Measurements from ENCODE around the gene TMEM267.

DNA sequence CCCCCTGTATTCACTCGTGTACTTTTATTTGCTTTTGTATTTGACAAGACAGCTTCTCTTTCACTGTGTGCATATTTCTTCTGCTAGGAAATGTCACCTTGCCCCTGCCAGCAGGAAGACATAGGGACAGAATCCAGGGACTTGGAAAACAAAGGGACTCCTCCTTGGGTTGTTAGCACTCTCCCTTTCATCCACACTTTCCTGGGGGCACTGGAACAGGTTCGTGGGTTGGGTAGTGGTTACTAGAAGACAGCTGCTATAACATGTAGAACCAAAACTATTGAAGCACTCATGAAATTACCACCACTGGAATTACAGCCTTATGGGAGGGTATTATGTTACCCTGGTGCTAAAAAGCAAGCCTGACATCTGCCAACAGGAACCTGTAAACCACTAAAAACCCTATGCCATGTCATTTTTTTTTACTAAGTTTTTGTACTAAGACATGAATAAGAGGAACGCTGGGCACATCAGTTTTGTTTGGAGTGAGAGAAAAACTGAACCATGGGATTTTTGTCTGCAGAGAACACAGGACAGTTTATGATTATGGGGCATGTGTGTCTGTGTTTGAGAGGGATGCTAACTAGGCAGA lies 66.8 kb downstream of the TMEM267 start:
- no peak for TF ChIP-seq GLIS3 (CRISPR knock-in tag; IDR thresholded peaks at IDR 0.05)
- TF ChIP-seq, protein P1, sequence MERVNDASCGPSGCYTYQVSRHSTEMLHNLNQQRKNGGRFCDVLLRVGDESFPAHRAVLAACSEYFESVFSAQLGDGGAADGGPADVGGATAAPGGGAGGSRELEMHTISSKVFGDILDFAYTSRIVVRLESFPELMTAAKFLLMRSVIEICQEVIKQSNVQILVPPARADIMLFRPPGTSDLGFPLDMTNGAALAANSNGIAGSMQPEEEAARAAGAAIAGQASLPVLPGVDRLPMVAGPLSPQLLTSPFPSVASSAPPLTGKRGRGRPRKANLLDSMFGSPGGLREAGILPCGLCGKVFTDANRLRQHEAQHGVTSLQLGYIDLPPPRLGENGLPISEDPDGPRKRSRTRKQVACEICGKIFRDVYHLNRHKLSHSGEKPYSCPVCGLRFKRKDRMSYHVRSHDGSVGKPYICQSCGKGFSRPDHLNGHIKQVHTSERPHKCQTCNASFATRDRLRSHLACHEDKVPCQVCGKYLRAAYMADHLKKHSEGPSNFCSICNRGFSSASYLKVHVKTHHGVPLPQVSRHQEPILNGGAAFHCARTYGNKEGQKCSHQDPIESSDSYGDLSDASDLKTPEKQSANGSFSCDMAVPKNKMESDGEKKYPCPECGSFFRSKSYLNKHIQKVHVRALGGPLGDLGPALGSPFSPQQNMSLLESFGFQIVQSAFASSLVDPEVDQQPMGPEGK (CRISPR knock-in tag; IDR thresholded peaks at IDR 0.05; ENCODE audit: borderline replicate concordance) = no peak
- TF ChIP-seq TCF4 (CRISPR knock-in tag; IDR thresholded peaks at IDR 0.05; ENCODE audit: borderline replicate concordance) = no peak
- no peak for TF ChIP-seq RARB (CRISPR knock-in tag; IDR thresholded peaks at IDR 0.05)
- TF ChIP-seq ARNTL (CRISPR knock-in tag; IDR thresholded peaks at IDR 0.05; ENCODE audit: borderline replicate concordance, low read depth) = no peak
- TF ChIP-seq, protein P2, sequence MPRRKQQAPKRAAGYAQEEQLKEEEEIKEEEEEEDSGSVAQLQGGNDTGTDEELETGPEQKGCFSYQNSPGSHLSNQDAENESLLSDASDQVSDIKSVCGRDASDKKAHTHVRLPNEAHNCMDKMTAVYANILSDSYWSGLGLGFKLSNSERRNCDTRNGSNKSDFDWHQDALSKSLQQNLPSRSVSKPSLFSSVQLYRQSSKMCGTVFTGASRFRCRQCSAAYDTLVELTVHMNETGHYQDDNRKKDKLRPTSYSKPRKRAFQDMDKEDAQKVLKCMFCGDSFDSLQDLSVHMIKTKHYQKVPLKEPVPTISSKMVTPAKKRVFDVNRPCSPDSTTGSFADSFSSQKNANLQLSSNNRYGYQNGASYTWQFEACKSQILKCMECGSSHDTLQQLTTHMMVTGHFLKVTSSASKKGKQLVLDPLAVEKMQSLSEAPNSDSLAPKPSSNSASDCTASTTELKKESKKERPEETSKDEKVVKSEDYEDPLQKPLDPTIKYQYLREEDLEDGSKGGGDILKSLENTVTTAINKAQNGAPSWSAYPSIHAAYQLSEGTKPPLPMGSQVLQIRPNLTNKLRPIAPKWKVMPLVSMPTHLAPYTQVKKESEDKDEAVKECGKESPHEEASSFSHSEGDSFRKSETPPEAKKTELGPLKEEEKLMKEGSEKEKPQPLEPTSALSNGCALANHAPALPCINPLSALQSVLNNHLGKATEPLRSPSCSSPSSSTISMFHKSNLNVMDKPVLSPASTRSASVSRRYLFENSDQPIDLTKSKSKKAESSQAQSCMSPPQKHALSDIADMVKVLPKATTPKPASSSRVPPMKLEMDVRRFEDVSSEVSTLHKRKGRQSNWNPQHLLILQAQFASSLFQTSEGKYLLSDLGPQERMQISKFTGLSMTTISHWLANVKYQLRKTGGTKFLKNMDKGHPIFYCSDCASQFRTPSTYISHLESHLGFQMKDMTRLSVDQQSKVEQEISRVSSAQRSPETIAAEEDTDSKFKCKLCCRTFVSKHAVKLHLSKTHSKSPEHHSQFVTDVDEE (CRISPR knock-in tag; IDR thresholded peaks at IDR 0.05) = no peak
- no peak for TF ChIP-seq ZNF8 (CRISPR knock-in tag; IDR thresholded peaks at IDR 0.05)
- TF ChIP-seq ZFP3 (CRISPR knock-in tag; IDR thresholded peaks at IDR 0.05) = no peak
- no peak for TF ChIP-seq ZFP30 (CRISPR knock-in tag; IDR thresholded peaks at IDR 0.05)
- no peak for TF ChIP-seq ISL1 (CRISPR knock-in tag; IDR thresholded peaks at IDR 0.05)
- no peak for TF ChIP-seq BACH2 (CRISPR knock-in tag; IDR thresholded peaks at IDR 0.05; ENCODE audit: borderline replicate concordance)
- no peak for TF ChIP-seq ZNF565 (CRISPR knock-in tag; conservative IDR thresholded peaks at IDR 0.05; ENCODE audit: low read depth)
